Measurements from ENCODE around the gene DAPK2. TPM values are rescaled to one million over a fixed set of nuclear protein-coding genes. Genes with fewer than 3 reads are reported as not detected.

Gene DAPK2
- total and polyA plus RNA-seq, 2 donors (not counting 1 experiment from before 2014, with no cell fraction given) = 14.4 to 21.4 TPM

DNA sequence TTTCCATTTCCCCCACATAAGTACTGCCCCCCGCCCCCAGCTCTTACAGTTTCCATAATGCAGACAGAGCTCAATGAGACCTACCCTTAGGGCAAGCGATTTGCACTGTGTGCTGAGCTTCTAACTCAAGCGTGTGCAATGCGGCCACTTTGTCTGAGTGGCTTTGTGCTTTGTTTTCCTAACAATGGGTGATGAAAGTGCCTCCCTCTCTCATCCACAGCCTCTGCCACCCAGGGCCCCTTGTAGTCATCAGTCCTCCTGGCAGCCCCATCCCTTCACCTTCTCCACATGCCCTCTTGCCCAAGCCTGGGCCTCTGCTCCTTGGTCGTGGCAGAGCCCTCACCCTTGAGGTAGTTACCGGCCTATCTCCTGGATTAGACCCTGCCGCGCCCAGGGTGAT lies 17.2 kb downstream of the DAPK2 start:
- no peak for DNase-seq (ENCODE audit: low read depth in 2 of 2)
- H2AFZ ChIP-seq (ENCODE audit: low read length) = no peak overlapping the region
- H4K20me1 ChIP-seq (ENCODE audit: control insufficient read depth, extremely low read depth, insufficient read depth, low read length) = no peaks in the 10 kb centered on the region
- H3K79me2 ChIP-seq (ENCODE audit: control insufficient read depth, insufficient read depth, low read length) = no peaks in the 10 kb centered on the region
- no peak for TF ChIP-seq EZH2 (IDR thresholded peaks at IDR 0.05; ENCODE audit: low read length, missing control alignments)
- TF ChIP-seq, protein P1, sequence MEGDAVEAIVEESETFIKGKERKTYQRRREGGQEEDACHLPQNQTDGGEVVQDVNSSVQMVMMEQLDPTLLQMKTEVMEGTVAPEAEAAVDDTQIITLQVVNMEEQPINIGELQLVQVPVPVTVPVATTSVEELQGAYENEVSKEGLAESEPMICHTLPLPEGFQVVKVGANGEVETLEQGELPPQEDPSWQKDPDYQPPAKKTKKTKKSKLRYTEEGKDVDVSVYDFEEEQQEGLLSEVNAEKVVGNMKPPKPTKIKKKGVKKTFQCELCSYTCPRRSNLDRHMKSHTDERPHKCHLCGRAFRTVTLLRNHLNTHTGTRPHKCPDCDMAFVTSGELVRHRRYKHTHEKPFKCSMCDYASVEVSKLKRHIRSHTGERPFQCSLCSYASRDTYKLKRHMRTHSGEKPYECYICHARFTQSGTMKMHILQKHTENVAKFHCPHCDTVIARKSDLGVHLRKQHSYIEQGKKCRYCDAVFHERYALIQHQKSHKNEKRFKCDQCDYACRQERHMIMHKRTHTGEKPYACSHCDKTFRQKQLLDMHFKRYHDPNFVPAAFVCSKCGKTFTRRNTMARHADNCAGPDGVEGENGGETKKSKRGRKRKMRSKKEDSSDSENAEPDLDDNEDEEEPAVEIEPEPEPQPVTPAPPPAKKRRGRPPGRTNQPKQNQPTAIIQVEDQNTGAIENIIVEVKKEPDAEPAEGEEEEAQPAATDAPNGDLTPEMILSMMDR (conservative IDR thresholded peaks at IDR 0.05 in 1 of 2, IDR thresholded peaks at IDR 0.05 in 1 of 2; ENCODE audit: low read depth in 1 of 2, low read length in 2 of 2) = no peak
- no peaks in the 10 kb centered on the region for H3K9me3 ChIP-seq (ENCODE audit: control insufficient read depth, insufficient read depth, low read depth, low read length)
- no peak overlapping the region for H3K9ac ChIP-seq (ENCODE audit: insufficient read depth, low read length)
- H3K4me1 ChIP-seq (ENCODE audit: control insufficient read depth, extremely low read depth, insufficient read depth, low read length) = peaks cover 3% of the 10 kb centered on the region
- H3K27me3 ChIP-seq (ENCODE audit: control insufficient read depth, insufficient read depth, low read length) = no peaks in the 10 kb centered on the region
- H3K4me3 ChIP-seq (replicated peaks in 1 of 4; ENCODE audit: control extremely low read depth in 1 of 4, insufficient read depth in 1 of 4, low read depth in 3 of 4, low read length in 4 of 4) = no peak overlapping the region
- no peak overlapping the region for H3K27ac ChIP-seq (ENCODE audit: insufficient read depth, low read length)
- no peak overlapping the region for H3K4me2 ChIP-seq (ENCODE audit: extremely low read depth, insufficient read depth, low read length)
- H3K36me3 ChIP-seq (ENCODE audit: control insufficient read depth, insufficient read depth, low read length) = no peaks in the 10 kb centered on the region

DNA sequence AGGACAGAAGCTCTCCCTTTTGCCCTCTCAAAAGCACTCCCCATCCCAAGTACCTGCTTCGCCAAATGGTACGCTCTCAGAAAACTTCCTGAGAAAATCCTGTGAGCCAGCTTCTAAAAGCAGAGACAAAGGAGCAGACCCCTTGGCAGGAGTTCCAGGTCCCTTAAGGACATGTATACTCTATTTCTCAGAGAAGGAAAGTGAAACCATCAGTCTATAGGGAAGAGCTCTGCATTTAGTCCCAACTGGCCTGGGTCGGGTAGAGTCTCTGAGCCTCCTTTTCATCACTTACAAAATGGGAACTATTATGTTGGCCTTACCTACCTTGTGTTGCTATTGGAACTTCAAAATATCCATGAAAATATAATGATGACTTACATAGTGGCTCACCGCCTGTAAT lies 19.7 kb downstream of the DAPK2 start:
- H3K79me2 ChIP-seq (ENCODE audit: control insufficient read depth, insufficient read depth, low read length) = no peaks in the 10 kb centered on the region
- no peak overlapping the region for H3K9ac ChIP-seq (ENCODE audit: insufficient read depth, low read length)
- H3K36me3 ChIP-seq (ENCODE audit: control insufficient read depth, insufficient read depth, low read length) = no peaks in the 10 kb centered on the region
- no peak for DNase-seq (ENCODE audit: low read depth in 2 of 2)
- no peak for TF ChIP-seq EZH2 (IDR thresholded peaks at IDR 0.05; ENCODE audit: low read length, missing control alignments)
- TF ChIP-seq, protein P1 (conservative IDR thresholded peaks at IDR 0.05 in 1 of 2, IDR thresholded peaks at IDR 0.05 in 1 of 2; ENCODE audit: low read depth in 1 of 2, low read length in 2 of 2) = no peak
- H3K4me1 ChIP-seq (ENCODE audit: control insufficient read depth, extremely low read depth, insufficient read depth, low read length) = peaks cover 3% of the 10 kb centered on the region
- H4K20me1 ChIP-seq (ENCODE audit: control insufficient read depth, extremely low read depth, insufficient read depth, low read length) = no peaks in the 10 kb centered on the region
- no peak overlapping the region for H3K4me2 ChIP-seq (ENCODE audit: extremely low read depth, insufficient read depth, low read length)
- H3K9me3 ChIP-seq (ENCODE audit: control insufficient read depth, insufficient read depth, low read depth, low read length) = no peaks in the 10 kb centered on the region
- H3K27me3 ChIP-seq (ENCODE audit: control insufficient read depth, insufficient read depth, low read length) = no peaks in the 10 kb centered on the region
- H3K4me3 ChIP-seq (replicated peaks in 1 of 4; ENCODE audit: control extremely low read depth in 1 of 4, insufficient read depth in 1 of 4, low read depth in 3 of 4, low read length in 4 of 4) = no peak overlapping the region
- no peak overlapping the region for H2AFZ ChIP-seq (ENCODE audit: low read length)
- no peak overlapping the region for H3K27ac ChIP-seq (ENCODE audit: insufficient read depth, low read length)

DNA sequence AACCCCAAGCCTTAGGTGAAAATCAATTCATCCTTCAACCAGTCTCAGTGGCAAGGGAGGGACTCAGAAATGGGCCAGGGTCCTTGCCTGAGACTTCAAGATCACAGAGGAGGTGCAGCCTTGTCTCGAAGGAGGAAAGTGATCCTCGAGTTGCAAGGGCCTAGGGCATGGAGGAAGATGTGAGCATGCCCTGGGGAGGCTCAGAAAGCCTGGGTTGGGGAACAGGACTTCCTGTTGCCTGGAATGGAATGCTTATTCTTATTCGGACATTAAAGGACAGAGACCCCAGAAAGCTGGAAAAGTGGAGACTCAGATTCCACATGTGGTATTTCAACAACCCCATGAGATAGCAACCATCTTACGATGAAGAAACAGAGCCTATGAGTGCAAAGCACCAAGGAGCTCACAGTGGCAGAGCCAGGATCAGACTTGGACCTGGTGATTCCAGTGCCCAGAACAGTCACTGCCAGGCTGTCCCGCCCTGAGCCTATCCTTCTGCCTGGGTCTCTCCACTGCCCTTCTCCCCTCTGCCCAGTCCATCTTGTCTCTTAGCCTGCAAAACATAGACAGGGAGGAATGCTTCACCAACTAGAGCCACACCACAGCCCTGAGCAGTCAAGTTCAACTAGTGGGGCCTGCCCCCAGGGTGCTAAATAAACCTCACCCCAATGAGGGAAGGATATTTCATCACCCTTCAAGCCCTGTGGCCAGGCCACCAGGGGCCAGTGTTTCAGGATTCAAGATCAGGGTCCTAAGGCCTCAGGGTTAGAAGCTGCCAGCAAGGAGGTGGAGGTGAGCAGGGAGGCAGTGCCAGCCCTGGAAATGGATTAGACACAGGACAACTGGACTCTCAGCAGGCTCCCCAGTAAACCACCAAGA lies 21.9 kb downstream of the DAPK2 start:
- TF ChIP-seq, protein P1 (conservative IDR thresholded peaks at IDR 0.05 in 1 of 2, IDR thresholded peaks at IDR 0.05 in 1 of 2; ENCODE audit: low read depth in 1 of 2, low read length in 2 of 2) = no peak

More for the DNA sequence above, 21.9 kb downstream of the DAPK2 start:
- H3K9me3 ChIP-seq (ENCODE audit: control insufficient read depth, insufficient read depth, low read depth, low read length) = no peaks in the 10 kb centered on the region
- no peaks in the 10 kb centered on the region for H4K20me1 ChIP-seq (ENCODE audit: control insufficient read depth, extremely low read depth, insufficient read depth, low read length)
- H3K4me2 ChIP-seq (ENCODE audit: extremely low read depth, insufficient read depth, low read length) = no peak overlapping the region
- H3K27me3 ChIP-seq (ENCODE audit: control insufficient read depth, insufficient read depth, low read length) = no peaks in the 10 kb centered on the region
- DNase-seq (ENCODE audit: low read depth in 2 of 2) = no peak
- H3K27ac ChIP-seq (ENCODE audit: insufficient read depth, low read length) = no peak overlapping the region
- H2AFZ ChIP-seq (ENCODE audit: low read length) = no peak overlapping the region
- no peak overlapping the region for H3K4me3 ChIP-seq (replicated peaks in 1 of 4; ENCODE audit: control extremely low read depth in 1 of 4, insufficient read depth in 1 of 4, low read depth in 3 of 4, low read length in 4 of 4)
- H3K79me2 ChIP-seq (ENCODE audit: control insufficient read depth, insufficient read depth, low read length) = no peaks in the 10 kb centered on the region
- no peaks in the 10 kb centered on the region for H3K36me3 ChIP-seq (ENCODE audit: control insufficient read depth, insufficient read depth, low read length)
- H3K4me1 ChIP-seq (ENCODE audit: control insufficient read depth, extremely low read depth, insufficient read depth, low read length) = peaks cover 3% of the 10 kb centered on the region
- H3K9ac ChIP-seq (ENCODE audit: insufficient read depth, low read length) = no peak overlapping the region

Data from fibroblast of lung (primary cell).